ENCODE results near the gene FBXO22. TPM values are rescaled to one million over a fixed set of nuclear protein-coding genes. Genes with fewer than 3 reads are reported as not detected.
"Not testable (repeated sequence)": the region's sequence is repeated elsewhere in the genome, so short reads cannot be mapped to it uniquely, and the experiment has no call there.

Gene FBXO22
- total and polyA plus RNA-seq, 2 experiments from 2014 or later, result 37.8 to 49.8 TPM

DNA sequence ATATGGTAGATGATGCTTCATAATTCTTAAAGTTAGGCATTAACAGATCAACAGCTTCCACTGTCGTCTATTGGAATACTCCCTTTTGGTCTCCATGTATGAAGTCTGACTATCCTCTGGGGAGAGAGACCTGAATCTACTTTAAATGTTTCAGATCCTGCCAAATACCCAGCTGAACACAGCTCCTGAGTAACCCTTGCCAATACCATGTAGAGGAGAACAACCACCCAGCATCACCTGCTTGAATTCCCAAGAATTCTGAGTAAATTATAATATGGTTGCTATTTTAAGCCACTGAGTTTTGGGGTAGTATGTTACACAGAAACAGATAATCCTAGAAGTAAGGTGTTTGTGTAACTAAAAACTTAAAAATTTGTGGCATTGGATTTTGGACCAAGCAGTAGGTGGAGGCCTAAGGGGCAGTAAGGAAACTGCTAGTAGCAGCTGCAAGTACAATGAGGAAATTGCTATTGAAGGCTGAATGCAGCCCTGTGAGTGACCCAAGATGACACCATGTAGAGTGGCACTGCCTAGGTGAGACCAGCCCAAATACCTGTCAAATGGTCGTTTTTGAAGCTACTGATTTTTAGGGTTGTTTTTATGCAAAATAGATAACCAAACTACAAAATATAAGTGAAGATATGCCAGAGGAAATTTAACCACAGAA, 77.6 kb downstream of the FBXO22 start:
- 38 to 40% methylated on average over 2 of the region's 2 CpGs for WGBS, 2 experiments (ENCODE audit: low coverage in 1 of 2, low lambda C conversion rate in 2 of 2, missing lambda C conversion rate in 2 of 2)
- no peak for TF ChIP-seq EZH2 (IDR thresholded peaks at IDR 0.05; ENCODE audit: insufficient read depth, poor library complexity, severe bottlenecking)
- no peak for TF ChIP-seq EZH2phosphoT487 (IDR thresholded peaks at IDR 0.05; ENCODE audit: insufficient read depth, low read depth)
- Histone ChIP-seq H3K79me2 (ENCODE audit: insufficient read depth) (no peaks in the 10 kb centered on the region), H3K27ac (no peak overlapping the region), H3F3A (ENCODE audit: insufficient read depth) (no peaks in the 10 kb centered on the region), H3K4me2 (ENCODE audit: unreplicated experiment) (no peak overlapping the region), H3K36me3 (ENCODE audit: low read depth) (no peaks in the 10 kb centered on the region), H3K4me3 (no peak overlapping the region), H3K27me3 (replicated peaks; ENCODE audit: insufficient read depth) (peaks cover 4% of the 10 kb centered on the region; the same call in 1 of the 2 replicates), H3K9ac (no peak overlapping the region), H3K9me3 (ENCODE audit: low read depth) (no peaks in the 10 kb centered on the region), H4K20me1 (ENCODE audit: insufficient read depth) (no peaks in the 10 kb centered on the region), H3K4me1 (ENCODE audit: insufficient read depth) (no peaks in the 10 kb centered on the region), H3K9me2 (ENCODE audit: insufficient read depth) (no peaks in the 10 kb centered on the region), H2AFZ (no peak overlapping the region)
- in situ Hi-C loops (cut with MboI), result no loop called here
- no peak for DNase-seq

DNA sequence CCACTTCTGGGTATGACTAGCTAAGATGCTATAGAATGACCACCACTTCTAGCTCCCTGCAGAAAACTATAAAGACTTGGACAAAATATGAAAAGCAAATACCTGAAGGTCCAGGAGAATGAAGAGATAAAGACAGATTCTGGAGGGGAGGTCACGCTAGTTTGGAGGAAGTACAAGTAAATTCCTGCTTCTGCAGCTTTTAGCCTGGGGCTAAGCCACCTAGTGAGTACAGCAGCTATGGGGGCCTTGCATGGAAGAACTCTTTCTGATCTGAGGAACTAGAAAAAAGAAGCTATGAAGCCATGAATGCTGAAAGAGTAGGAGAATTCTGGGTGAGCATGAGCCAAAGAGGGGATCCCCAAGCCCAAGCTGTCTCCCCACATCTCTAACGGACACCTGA, 78.8 kb downstream of the FBXO22 start:
- Histone ChIP-seq H3K79me2 (ENCODE audit: insufficient read depth) (no peaks in the 10 kb centered on the region), H2AFZ (no peak overlapping the region), H3K27ac (no peak overlapping the region), H3K9me3 (ENCODE audit: low read depth) (no peaks in the 10 kb centered on the region), H3K4me3 (no peak overlapping the region), H3K9ac (no peak overlapping the region), H3K9me2 (ENCODE audit: insufficient read depth) (no peaks in the 10 kb centered on the region), H3F3A (ENCODE audit: insufficient read depth) (no peaks in the 10 kb centered on the region), H3K36me3 (ENCODE audit: low read depth) (no peaks in the 10 kb centered on the region), H3K4me2 (ENCODE audit: unreplicated experiment) (no peak overlapping the region), H3K4me1 (ENCODE audit: insufficient read depth) (no peaks in the 10 kb centered on the region), H3K27me3 (replicated peaks; ENCODE audit: insufficient read depth) (no peaks in the 10 kb centered on the region), H4K20me1 (ENCODE audit: insufficient read depth) (no peaks in the 10 kb centered on the region)
- 77 to 80% methylated on average over 2 of the region's 2 CpGs for WGBS, 2 experiments (ENCODE audit: low coverage in 1 of 2, low lambda C conversion rate in 2 of 2, missing lambda C conversion rate in 2 of 2)
- TF ChIP-seq EZH2phosphoT487 (IDR thresholded peaks at IDR 0.05; ENCODE audit: insufficient read depth, low read depth) (no peak), EZH2 (IDR thresholded peaks at IDR 0.05; ENCODE audit: insufficient read depth, poor library complexity, severe bottlenecking) (no peak)
- in situ Hi-C loops (cut with MboI), result no loop called here
- DNase-seq, result no peak

DNA sequence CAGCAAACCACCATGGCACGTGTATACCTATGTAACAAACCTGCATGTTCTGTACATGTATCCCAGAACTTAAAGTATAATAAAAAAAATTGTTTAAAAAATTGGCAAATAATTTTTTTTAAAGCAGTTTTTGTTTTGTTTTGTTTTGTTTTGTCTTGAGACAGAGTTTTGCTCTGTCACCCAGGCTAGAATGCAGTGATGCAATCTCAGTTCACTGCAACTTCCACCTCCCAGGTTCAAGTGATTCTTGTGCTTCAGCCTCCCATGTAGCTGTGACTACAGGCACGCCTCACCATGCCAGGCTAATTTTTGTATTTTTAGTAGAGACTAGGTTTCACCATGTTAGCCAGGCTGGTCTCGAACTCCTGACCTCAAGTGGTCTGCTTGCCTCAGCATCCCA, 81.0 kb downstream of the FBXO22 start:
- H3K4me2 ChIP-seq (ENCODE audit: unreplicated experiment); H3K9me3 ChIP-seq (ENCODE audit: low read depth); H3K27ac ChIP-seq; DNase-seq; H3K36me3 ChIP-seq (ENCODE audit: low read depth); H3K9ac ChIP-seq; H3F3A ChIP-seq (ENCODE audit: insufficient read depth); H3K4me3 ChIP-seq; H3K9me2 ChIP-seq (ENCODE audit: insufficient read depth); H2AFZ ChIP-seq; H4K20me1 ChIP-seq (ENCODE audit: insufficient read depth); H3K4me1 ChIP-seq (ENCODE audit: insufficient read depth); H3K27me3 ChIP-seq (replicated peaks; ENCODE audit: insufficient read depth); in situ Hi-C loops (cut with MboI); H3K79me2 ChIP-seq (ENCODE audit: insufficient read depth): not testable (repeated sequence)
- 56 to 62% methylated on average over 3 of the region's 3 CpGs for WGBS, 2 experiments (ENCODE audit: low coverage in 1 of 2, low lambda C conversion rate in 2 of 2, missing lambda C conversion rate in 2 of 2)

DNA sequence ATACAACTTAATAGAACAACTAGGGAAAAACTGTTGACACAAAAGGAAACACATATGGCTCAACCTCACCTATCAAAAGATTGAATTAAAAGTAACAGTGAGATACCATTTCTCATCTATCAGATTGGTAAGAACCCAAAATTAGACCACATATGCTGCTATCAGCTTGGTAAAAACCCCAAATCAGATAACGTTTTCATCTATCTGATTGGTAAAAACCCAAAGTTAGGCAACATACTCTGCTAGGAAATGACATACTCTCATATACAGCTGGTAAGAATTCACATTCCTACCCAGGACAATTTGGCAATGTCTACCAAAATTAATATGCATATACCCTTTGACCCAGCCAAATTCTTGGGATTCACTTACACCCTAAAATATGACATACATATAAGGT, 82.3 kb downstream of the FBXO22 start:
- 71 to 78% methylated on average over 1 of the region's 1 CpG for WGBS, 2 experiments (ENCODE audit: low coverage in 1 of 2, low lambda C conversion rate in 2 of 2, missing lambda C conversion rate in 2 of 2)
- no peaks in the 10 kb centered on the region for H3K79me2 ChIP-seq (ENCODE audit: insufficient read depth)
- no peaks in the 10 kb centered on the region for H3K27me3 ChIP-seq (replicated peaks; ENCODE audit: insufficient read depth)
- in situ Hi-C loops (cut with MboI), result no loop called here
- no peaks in the 10 kb centered on the region for H3K9me2 ChIP-seq (ENCODE audit: insufficient read depth)
- H3K4me1 ChIP-seq (ENCODE audit: insufficient read depth), result no peaks in the 10 kb centered on the region
- H3K9me3 ChIP-seq (ENCODE audit: low read depth), result no peaks in the 10 kb centered on the region
- no peak for TF ChIP-seq EZH2phosphoT487 (IDR thresholded peaks at IDR 0.05; ENCODE audit: insufficient read depth, low read depth)
- TF ChIP-seq EZH2 (IDR thresholded peaks at IDR 0.05; ENCODE audit: insufficient read depth, poor library complexity, severe bottlenecking), result no peak
- no peak overlapping the region for H3K27ac ChIP-seq
- no peak for DNase-seq
- H3F3A ChIP-seq (ENCODE audit: insufficient read depth), result no peaks in the 10 kb centered on the region
- H3K4me2 ChIP-seq (ENCODE audit: unreplicated experiment), result no peak overlapping the region
- no peaks in the 10 kb centered on the region for H4K20me1 ChIP-seq (ENCODE audit: insufficient read depth)
- no peak overlapping the region for H2AFZ ChIP-seq
- no peak overlapping the region for H3K4me3 ChIP-seq
- no peaks in the 10 kb centered on the region for H3K36me3 ChIP-seq (ENCODE audit: low read depth)
- H3K9ac ChIP-seq, result no peak overlapping the region

DNA sequence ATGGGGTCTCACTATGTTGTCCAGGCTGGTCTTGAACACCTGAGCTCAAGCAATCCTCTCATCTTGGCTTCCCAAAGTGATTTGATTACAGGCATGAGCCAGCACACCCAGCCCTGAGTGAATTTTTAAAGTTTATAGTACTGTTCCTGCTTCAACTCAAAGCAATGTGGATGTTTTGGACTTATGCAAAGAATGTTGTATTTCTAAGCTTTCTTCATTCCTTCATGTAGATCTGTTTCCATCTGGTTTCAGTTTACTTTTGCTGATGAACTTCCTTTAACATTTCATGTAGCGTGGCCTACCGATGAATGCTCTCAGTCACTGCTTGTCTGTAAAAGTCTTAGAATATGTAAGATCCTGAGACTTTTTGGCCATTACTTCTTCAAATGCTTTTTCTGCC, 85.4 kb downstream of the FBXO22 start:
- no peaks in the 10 kb centered on the region for H3K4me1 ChIP-seq (ENCODE audit: insufficient read depth)

More for the DNA sequence above, 85.4 kb downstream of the FBXO22 start:
- in situ Hi-C loops (cut with MboI), result no loop called here
- Histone ChIP-seq H4K20me1 (ENCODE audit: insufficient read depth) (no peaks in the 10 kb centered on the region), H3K27ac (no peak overlapping the region), H3K4me3 (no peak overlapping the region), H3K4me2 (ENCODE audit: unreplicated experiment) (peak overlapping the region; percentile 0), H2AFZ (no peak overlapping the region), H3K36me3 (ENCODE audit: low read depth) (no peaks in the 10 kb centered on the region), H3K9me3 (ENCODE audit: low read depth) (no peaks in the 10 kb centered on the region), H3F3A (ENCODE audit: insufficient read depth) (no peaks in the 10 kb centered on the region), H3K79me2 (ENCODE audit: insufficient read depth) (no peaks in the 10 kb centered on the region), H3K27me3 (replicated peaks; ENCODE audit: insufficient read depth) (no peaks in the 10 kb centered on the region), H3K9me2 (ENCODE audit: insufficient read depth) (no peaks in the 10 kb centered on the region), H3K9ac (no peak overlapping the region)
- no peak for TF ChIP-seq EZH2 (IDR thresholded peaks at IDR 0.05; ENCODE audit: insufficient read depth, poor library complexity, severe bottlenecking)
- no peak for TF ChIP-seq EZH2phosphoT487 (IDR thresholded peaks at IDR 0.05; ENCODE audit: insufficient read depth, low read depth)
- 48 to 61% methylated on average over 2 of the region's 2 CpGs for WGBS, 2 experiments (ENCODE audit: low coverage in 1 of 2, low lambda C conversion rate in 2 of 2, missing lambda C conversion rate in 2 of 2)
- peak; percentile 36 for DNase-seq
